Glutamatergic neuron (in vitro differentiated cells): ENCODE measurements around the gene TXNRD1. TPM values are rescaled to one million over a fixed set of nuclear protein-coding genes. Genes with fewer than 3 reads are reported as not detected.
"Not testable (repeated sequence)": the region's sequence is repeated elsewhere in the genome, so short reads cannot be mapped to it uniquely, and the experiment has no call there.

Experiments used
- DNase-seq: peaks from one replicate; pipeline ENCODE4 v3.0.0; 2022
- H3K27ac Mint-ChIP-seq: one replicate; pipeline ENCODE4 v1.8.0; 2020; ENCODE audit warnings: mild to moderate bottlenecking, mixed read lengths, inconsistent platforms; ENCODE audit not compliant: unreplicated experiment
- H3K27me3 Mint-ChIP-seq: one replicate; pipeline ENCODE4 v1.8.0; 2020; ENCODE audit warnings: mild to moderate bottlenecking, moderate library complexity, mixed read lengths, inconsistent platforms; ENCODE audit not compliant: unreplicated experiment
- H3K36me3 Mint-ChIP-seq: one replicate; pipeline ENCODE4 v1.8.0; 2020; ENCODE audit warnings: mild to moderate bottlenecking, mixed read lengths, inconsistent platforms; ENCODE audit not compliant: unreplicated experiment
- H3K4me1 Mint-ChIP-seq: one replicate; pipeline ENCODE4 v1.8.0; 2020; ENCODE audit warnings: mild to moderate bottlenecking, low read depth, mixed read lengths, inconsistent platforms; ENCODE audit not compliant: unreplicated experiment
- H3K4me3 Mint-ChIP-seq: one replicate; pipeline ENCODE4 v1.8.0; 2020; ENCODE audit warnings: mild to moderate bottlenecking, mixed read lengths, inconsistent platforms; ENCODE audit not compliant: unreplicated experiment
- H3K9me3 Mint-ChIP-seq: one replicate; pipeline ENCODE4 v1.8.0; 2020; ENCODE audit warnings: mild to moderate bottlenecking, moderate library complexity, mixed read lengths, inconsistent platforms; ENCODE audit not compliant: unreplicated experiment
- total RNA-seq: library from RNA; stranded (reverse); fragmentation: NEBNext Ultra II Directional; extraction: Animal tissue kit (Norgen Biotek cat#: 25700); gene quantifications from one replicate; pipeline ENCODE4 v1.2.1, GENCODE V29; 2021; ENCODE audit not compliant: unreplicated experiment
- TF ChIP-seq, protein P1 (sequence below): fragments of 200-600 bp; sonication (generic); IDR thresholded peaks from one replicate; pipeline ENCODE4 v1.5.0; 2021; ENCODE audit not compliant: partially characterized antibody, unreplicated experiment

TXNRD1 gene
- total RNA-seq, 1 donor from 2014 or later, result 81.1 TPM

DNA sequence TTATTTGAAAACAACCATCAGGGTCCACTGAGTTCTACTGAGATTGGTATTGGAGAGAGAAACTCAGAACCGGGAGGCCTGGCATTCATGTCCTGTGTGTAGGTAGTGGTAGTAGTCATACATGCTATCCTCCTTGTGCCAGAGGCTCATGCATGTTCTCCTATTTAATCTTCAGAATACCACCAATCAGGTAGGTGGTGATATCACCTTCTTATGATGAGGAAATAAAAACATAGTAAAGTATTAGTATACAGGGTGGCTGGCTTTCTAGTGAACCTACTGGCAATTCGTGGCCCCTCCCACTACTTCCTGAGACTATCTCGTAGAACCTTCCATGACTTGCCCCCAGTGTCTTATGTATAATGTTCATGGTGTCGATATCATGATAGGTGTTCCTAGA is 47.4 kb downstream of the TXNRD1 start:
- no peaks in the 10 kb centered on the region for H3K36me3 Mint-ChIP-seq
- H3K27me3 Mint-ChIP-seq, result peaks cover 2% of the 10 kb centered on the region
- H3K4me1 Mint-ChIP-seq, result peaks cover 3% of the 10 kb centered on the region
- no peaks in the 10 kb centered on the region for H3K9me3 Mint-ChIP-seq
- TF ChIP-seq, protein P1, sequence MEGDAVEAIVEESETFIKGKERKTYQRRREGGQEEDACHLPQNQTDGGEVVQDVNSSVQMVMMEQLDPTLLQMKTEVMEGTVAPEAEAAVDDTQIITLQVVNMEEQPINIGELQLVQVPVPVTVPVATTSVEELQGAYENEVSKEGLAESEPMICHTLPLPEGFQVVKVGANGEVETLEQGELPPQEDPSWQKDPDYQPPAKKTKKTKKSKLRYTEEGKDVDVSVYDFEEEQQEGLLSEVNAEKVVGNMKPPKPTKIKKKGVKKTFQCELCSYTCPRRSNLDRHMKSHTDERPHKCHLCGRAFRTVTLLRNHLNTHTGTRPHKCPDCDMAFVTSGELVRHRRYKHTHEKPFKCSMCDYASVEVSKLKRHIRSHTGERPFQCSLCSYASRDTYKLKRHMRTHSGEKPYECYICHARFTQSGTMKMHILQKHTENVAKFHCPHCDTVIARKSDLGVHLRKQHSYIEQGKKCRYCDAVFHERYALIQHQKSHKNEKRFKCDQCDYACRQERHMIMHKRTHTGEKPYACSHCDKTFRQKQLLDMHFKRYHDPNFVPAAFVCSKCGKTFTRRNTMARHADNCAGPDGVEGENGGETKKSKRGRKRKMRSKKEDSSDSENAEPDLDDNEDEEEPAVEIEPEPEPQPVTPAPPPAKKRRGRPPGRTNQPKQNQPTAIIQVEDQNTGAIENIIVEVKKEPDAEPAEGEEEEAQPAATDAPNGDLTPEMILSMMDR, result no peak
- no peak for DNase-seq
- no peak overlapping the region for H3K27ac Mint-ChIP-seq
- H3K4me3 Mint-ChIP-seq, result no peak overlapping the region

- Mint-ChIP-seq H3K27me3 (peaks cover 2% of the 10 kb centered on the region), H3K4me1 (peaks cover 3% of the 10 kb centered on the region), H3K27ac (peak overlapping the region; percentile 42), H3K9me3 (no peaks in the 10 kb centered on the region), H3K36me3 (no peaks in the 10 kb centered on the region), H3K4me3 (no peak overlapping the region)
- no peak for DNase-seq
- TF ChIP-seq, protein P1, result no peak
Observed at GRCh38 chr12:104263580-104264358, 48.2 kb downstream of the TXNRD1 start.

DNA sequence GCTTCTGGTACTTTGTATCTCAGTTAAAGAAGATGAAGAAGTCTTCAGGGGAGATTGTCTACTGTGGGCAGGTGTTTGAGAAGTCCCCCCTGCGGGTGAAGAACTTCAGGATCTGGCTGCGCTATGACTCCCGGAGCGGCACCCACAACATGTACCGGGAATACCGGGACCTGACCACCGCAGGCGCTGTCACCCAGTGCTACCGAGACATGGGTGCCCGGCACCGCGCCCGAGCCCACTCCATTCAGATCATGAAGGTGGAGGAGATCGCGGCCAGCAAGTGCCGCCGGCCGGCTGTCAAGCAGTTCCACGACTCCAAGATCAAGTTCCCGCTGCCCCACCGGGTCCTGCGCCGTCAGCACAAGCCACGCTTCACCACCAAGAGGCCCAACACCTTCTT is 49.9 kb downstream of the TXNRD1 start:
- not testable (repeated sequence) for H3K36me3 Mint-ChIP-seq, H3K27me3 Mint-ChIP-seq, H3K4me3 Mint-ChIP-seq, H3K4me1 Mint-ChIP-seq, H3K9me3 Mint-ChIP-seq, H3K27ac Mint-ChIP-seq, DNase-seq

DNA sequence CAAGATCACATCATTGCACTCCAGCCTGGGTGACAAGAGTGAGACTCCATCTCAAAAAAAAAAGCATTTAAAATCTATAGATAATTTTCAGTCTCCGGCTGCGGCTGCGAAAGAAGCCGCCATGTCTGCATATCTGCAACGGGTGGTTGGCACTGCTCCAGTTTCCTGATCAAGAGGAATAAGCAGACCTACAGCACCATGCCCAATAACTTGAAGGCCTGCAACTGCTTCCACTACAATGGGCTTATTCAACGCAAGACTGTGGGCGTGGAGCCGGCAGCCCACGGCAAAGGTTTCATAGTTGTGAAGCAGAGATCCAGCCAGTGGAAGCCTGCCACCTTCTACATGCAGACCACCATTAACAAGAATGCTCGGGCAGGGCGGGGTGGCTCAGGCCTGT is 57.4 kb downstream of the TXNRD1 start:
- H3K27me3 Mint-ChIP-seq, result peaks cover 1% of the 10 kb centered on the region
- H3K4me1 Mint-ChIP-seq, result no peaks in the 10 kb centered on the region
- TF ChIP-seq, protein P1, result no peak
- DNase-seq, result no peak
- peaks cover 2% of the 10 kb centered on the region for H3K9me3 Mint-ChIP-seq
- H3K36me3 Mint-ChIP-seq, result no peaks in the 10 kb centered on the region
- no peak overlapping the region for H3K4me3 Mint-ChIP-seq
- no peak overlapping the region for H3K27ac Mint-ChIP-seq

- Mint-ChIP-seq H3K27ac (no peak overlapping the region), H3K4me3 (no peak overlapping the region), H3K9me3 (peaks cover 2% of the 10 kb centered on the region), H3K36me3 (no peaks in the 10 kb centered on the region), H3K4me1 (no peaks in the 10 kb centered on the region), H3K27me3 (peaks cover 1% of the 10 kb centered on the region)
- DNase-seq, result no peak
- TF ChIP-seq, protein P1, result no peak
Observed at GRCh38 chr12:104273503-104273902, 57.9 kb downstream of the TXNRD1 start.
